Measurements from ENCODE around the gene PYGM.
A peak's percentile ranks its signal among the peaks of the same experiment; 100 is the strongest.

The PYGM gene

GRCh38 chr11:64729851-64730382, 29.9 kb downstream of the PYGM start:
- peak; percentile 45 to 49 for DNase-seq

GRCh38 chr11:64728757-64729365, 30.9 kb downstream of the PYGM start:
- no peak for DNase-seq

- no peak for DNase-seq
Measured at GRCh38 chr11:64726867-64727530, 32.8 kb downstream of the PYGM start.

- DNase-seq: no peak
Measured at GRCh38 chr11:64726211-64726641, 33.5 kb downstream of the PYGM start.

GRCh38 chr11:64724863-64725532, 34.8 kb downstream of the PYGM start:
- DNase-seq: no peak

GRCh38 chr11:64723907-64724862, 35.6 kb downstream of the PYGM start:
- DNase-seq: no peak

- peak; percentile 86 to 90 for DNase-seq
Measured at GRCh38 chr11:64723117-64723906, 36.5 kb downstream of the PYGM start, which contains the start of gene NRXN2. Gene NRXN2 (minus strand): TSS chr11:64723197. CDS start chr11:64713699, 9,498 bp downstream.

- DNase-seq: no peak
Measured at GRCh38 chr11:64722141-64723065, 37.4 kb downstream of the PYGM start.

- no peak for DNase-seq
Measured at GRCh38 chr11:64721359-64721699, 38.4 kb downstream of the PYGM start.

GRCh38 chr11:64720640-64721358, 39.0 kb downstream of the PYGM start:
- no peak for DNase-seq

- DNase-seq: no peak
Measured at GRCh38 chr11:64720167-64720566, 39.6 kb downstream of the PYGM start.

GRCh38 chr11:64719406-64719805, 40.4 kb downstream of the PYGM start:
- DNase-seq: no peak

- DNase-seq: no peak
Measured at GRCh38 chr11:64718780-64719124, 41.0 kb downstream of the PYGM start.

GRCh38 chr11:64718084-64718779, 41.5 kb downstream of the PYGM start:
- no peak for DNase-seq

- no peak for DNase-seq
Measured at GRCh38 chr11:64717268-64717578, 42.6 kb downstream of the PYGM start.

GRCh38 chr11:64716473-64717267, 43.1 kb downstream of the PYGM start:
- DNase-seq: no peak

- DNase-seq: no peak
Measured at GRCh38 chr11:64715756-64716472, 43.9 kb downstream of the PYGM start.

- DNase-seq: no peak
Measured at GRCh38 chr11:64715110-64715509, 44.7 kb downstream of the PYGM start.
